H9 (cell line): ENCODE data around the gene CHST15. TPM values are rescaled to one million over a fixed set of nuclear protein-coding genes. Genes with fewer than 3 reads are reported as not detected.

ENCODE experiments used
- DNase-seq: peaks from one replicate; pipeline ENCODE4 v3.0.0-alpha.2; 2017
- H2AFZ ChIP-seq: one replicate; pipeline ENCODE4 v1.6.1; 2013; ENCODE audit warnings: mild to moderate bottlenecking, low read length, control low read depth, moderate library complexity
- H2AK5ac ChIP-seq: 2 replicates; pipeline ENCODE4 v1.6.1; 2013; ENCODE audit warnings: low read length, control low read depth, mixed read lengths; ENCODE audit not compliant: insufficient read length
- H2BK120ac ChIP-seq: one replicate; pipeline ENCODE4 v1.6.1; 2013; ENCODE audit warnings: low read depth, mild to moderate bottlenecking, low read length, control low read depth, inconsistent platforms; ENCODE audit not compliant: poor library complexity, severe bottlenecking
- H2BK12ac ChIP-seq: 2 replicates; pipeline ENCODE4 v1.6.1; 2013; ENCODE audit warnings: low read length, control low read depth, mixed read lengths, low read depth; ENCODE audit not compliant: insufficient read length
- H2BK15ac ChIP-seq: 2 replicates; pipeline ENCODE4 v1.6.1; 2013; ENCODE audit warnings: low read depth, low read length, control low read depth
- H2BK20ac ChIP-seq: one replicate; pipeline ENCODE4 v1.6.1; 2013; ENCODE audit warnings: low read depth, mild to moderate bottlenecking, low read length, control low read depth, inconsistent platforms; ENCODE audit not compliant: poor library complexity, severe bottlenecking
- H2BK5ac ChIP-seq: 2 replicates; pipeline ENCODE4 v1.6.1; 2013; ENCODE audit warnings: low read length, control low read depth, mixed read lengths; ENCODE audit not compliant: insufficient read length
- H3K14ac ChIP-seq: 2 replicates; pipeline ENCODE4 v1.6.1; 2013; ENCODE audit warnings: low read length, control low read depth; ENCODE audit not compliant: insufficient read depth
- H3K18ac ChIP-seq: 2 replicates; pipeline ENCODE4 v1.6.1; 2013; ENCODE audit warnings: low read depth, mild to moderate bottlenecking, mixed read lengths, low read length, control low read depth; ENCODE audit not compliant: insufficient read length
- H3K23ac ChIP-seq: 2 replicates; pipeline ENCODE4 v1.6.1; 2013; ENCODE audit warnings: low read length, control low read depth, mixed read lengths, low read depth; ENCODE audit not compliant: insufficient read length
- H3K23me2 ChIP-seq: 2 replicates; pipeline ENCODE4 v1.6.1; 2013; ENCODE audit warnings: low read depth, mild to moderate bottlenecking, mixed read lengths, low read length, control low read depth; ENCODE audit not compliant: insufficient read length, poor library complexity, severe bottlenecking
- H3K27ac ChIP-seq: 2 replicates; pipeline ENCODE4 v1.5.1; 2013; ENCODE audit warnings: low read length, control low read depth, mixed read lengths, low read depth; ENCODE audit not compliant: insufficient read length
- H3K27me3 ChIP-seq: 2 replicates; pipeline ENCODE4 v1.6.1; 2013; ENCODE audit warnings: low read length, control low read depth, inconsistent platforms; ENCODE audit not compliant: insufficient read depth
- H3K4ac ChIP-seq: 2 replicates; pipeline ENCODE4 v1.6.1; 2013; ENCODE audit warnings: low read depth, mild to moderate bottlenecking, control low read depth, inconsistent platforms, low read length, moderate library complexity
- H3K4me1 ChIP-seq: 2 replicates; pipeline ENCODE4 v1.6.1; 2013; ENCODE audit warnings: low read length, control low read depth, inconsistent platforms; ENCODE audit not compliant: insufficient read depth
- H3K4me2 ChIP-seq: 2 replicates; pipeline ENCODE4 v1.6.1; 2013; ENCODE audit warnings: low read length, control low read depth, mixed read lengths; ENCODE audit not compliant: insufficient read length, insufficient read depth
- H3K56ac ChIP-seq: 2 replicates; pipeline ENCODE4 v1.6.1; 2013; ENCODE audit warnings: low read depth, mild to moderate bottlenecking, mixed read lengths, low read length, control low read depth; ENCODE audit not compliant: insufficient read length
- H3K79me1 ChIP-seq: 2 replicates; pipeline ENCODE4 v1.6.1; 2013; ENCODE audit warnings: low read depth, mild to moderate bottlenecking, moderate library complexity, low read length, control low read depth, inconsistent platforms; ENCODE audit not compliant: insufficient read depth, poor library complexity, severe bottlenecking
- H3K79me2 ChIP-seq: 2 replicates; pipeline ENCODE4 v1.6.1; 2013; ENCODE audit warnings: low read length, control low read depth, inconsistent platforms; ENCODE audit not compliant: insufficient read depth
- H3K9ac ChIP-seq: 2 replicates; pipeline ENCODE4 v1.6.1; 2013; ENCODE audit warnings: low read length, control low read depth, mixed read lengths; ENCODE audit not compliant: insufficient read length; ENCODE audit errors: extremely low read depth
- H3K9me3 ChIP-seq: one replicate; pipeline ENCODE4 v1.6.1; 2013; ENCODE audit warnings: low read depth, low read length, inconsistent platforms; ENCODE audit not compliant: control insufficient read depth
- H3T11ph ChIP-seq: one replicate; pipeline ENCODE4 v1.6.1; 2013; ENCODE audit warnings: mild to moderate bottlenecking, low read length, control low read depth, inconsistent platforms
- H4K20me1 ChIP-seq: one replicate; pipeline ENCODE4 v1.6.1; 2013; ENCODE audit not compliant: control insufficient read depth, insufficient read length, insufficient read depth
- H4K5ac ChIP-seq: 2 replicates; pipeline ENCODE4 v1.6.1; 2013; ENCODE audit warnings: low read depth, mild to moderate bottlenecking, mixed read lengths, low read length, control low read depth; ENCODE audit not compliant: insufficient read length
- H4K8ac ChIP-seq: replicated peaks from 2 replicates; pipeline ENCODE4 v1.6.1; 2013; ENCODE audit warnings: low read length, control low read depth, mixed read lengths, low read depth; ENCODE audit not compliant: insufficient read length
- H4K91ac ChIP-seq: 2 replicates; pipeline ENCODE4 v1.6.1; 2013; ENCODE audit warnings: low read depth, mild to moderate bottlenecking, moderate library complexity, mixed read lengths, low read length, control low read depth; ENCODE audit not compliant: insufficient read length
- H3K27ac Mint-ChIP-seq, 3 experiments: 2 replicates in 2 of 3; 3 replicates in 1 of 3; pipeline ENCODE4 v1.8.0; 2020 to 2021; ENCODE audit warnings: mixed read lengths in 3 of 3, mild to moderate bottlenecking in 1 of 3, moderate library complexity in 1 of 3
- H3K27me3 Mint-ChIP-seq: 2 replicates; pipeline ENCODE4 v1.8.0; 2021; ENCODE audit warnings: low read depth, mild to moderate bottlenecking, moderate library complexity, mixed read lengths
- H3K36me3 Mint-ChIP-seq, 3 experiments: 2 replicates in 2 of 3; 3 replicates in 1 of 3; pipeline ENCODE4 v1.8.0; 2020 to 2021; ENCODE audit warnings: low read depth in 3 of 3, mixed read lengths in 3 of 3; ENCODE audit not compliant: insufficient read depth in 1 of 3
- H3K4me1 Mint-ChIP-seq, 2 experiments: 2 replicates each; pipeline ENCODE4 v1.8.0; 2020; ENCODE audit warnings: mixed read lengths in 2 of 2
- H3K4me3 Mint-ChIP-seq, 2 experiments: 2 replicates in 1 of 2; 3 replicates in 1 of 2; pipeline ENCODE4 v1.8.0; 2020 to 2021; ENCODE audit warnings: mild to moderate bottlenecking in 2 of 2, mixed read lengths in 2 of 2, moderate library complexity in 1 of 2
- H3K9me3 Mint-ChIP-seq, 2 experiments: 2 replicates in 1 of 2; 3 replicates in 1 of 2; pipeline ENCODE4 v1.8.0; 2020; ENCODE audit warnings: mild to moderate bottlenecking in 2 of 2, mixed read lengths in 2 of 2, moderate library complexity in 1 of 2
- CTCF ChIP-seq: fragments of 200-600 bp; sonication (generic); conservative IDR thresholded peaks from 3 replicates; pipeline ENCODE4 v1.8.0; 2021; ENCODE audit warnings: antibody characterized with exemption, mild to moderate bottlenecking
- WGBS: extraction: QIAGEN DNeasy Blood & Tissue Kit; methylation state at CpG from one replicate; pipeline ENCODE4 v1.1.7; 2013; ENCODE audit warnings: missing lambda C conversion rate, low lambda C conversion rate, mixed read lengths; ENCODE audit not compliant: insufficient read length; ENCODE audit errors: extremely low coverage; 5-methylcytosine and 5-hydroxymethylcytosine counted together
- total RNA-seq: library from RNA; stranded (reverse); gene quantifications from 2 replicates; pipeline ENCODE4 v1.2.1, GENCODE V29; 2021

The CHST15 gene
- total RNA-seq, 1 experiment from 2014 or later, result 8.7 TPM

- no peak for TF ChIP-seq CTCF
- no peak overlapping the region for H3K9ac ChIP-seq
- H2BK120ac ChIP-seq, result no peak overlapping the region
- no peak overlapping the region for H3K14ac ChIP-seq
- H4K8ac ChIP-seq, result no peak overlapping the region
- no peak overlapping the region for H4K5ac ChIP-seq
- Mint-ChIP-seq H3K9me3 (peaks cover 0 to 4% of the 10 kb centered on the region in 2 experiments; a peak in 1 of 5 replicates), H3K36me3 (peaks cover 0 to 6% (median 0%) of the 10 kb centered on the region in 3 experiments; a peak in 2 of 7 replicates), H3K4me3 (no peak overlapping the region), H3K27me3 (peaks cover 7% of the 10 kb centered on the region), H3K27ac (no peak overlapping the region; a peak in 1 of 7 replicates), H3K4me1 (peaks cover 25 to 34% of the 10 kb centered on the region in 2 experiments)
- no peaks in the 10 kb centered on the region for H3K79me1 ChIP-seq
- WGBS, result no CpG with 5 or more reads among the region's 9 CpGs
- H3K56ac ChIP-seq, result no peak overlapping the region
- H2BK5ac ChIP-seq, result no peak overlapping the region
- no peak overlapping the region for H3K23ac ChIP-seq
- no peak overlapping the region for H4K91ac ChIP-seq
- no peak overlapping the region for H3K4ac ChIP-seq
- DNase-seq, result no peak
- no peak overlapping the region for H2BK12ac ChIP-seq
- no peak overlapping the region for H3K27ac ChIP-seq
- H3K4me1 ChIP-seq, result no peaks in the 10 kb centered on the region
- no peaks in the 10 kb centered on the region for H3K9me3 ChIP-seq
- no peak overlapping the region for H3T11ph ChIP-seq
- no peak overlapping the region for H3K4me2 ChIP-seq
- H3K79me2 ChIP-seq, result no peaks in the 10 kb centered on the region
- H3K18ac ChIP-seq, result no peak overlapping the region
- no peak overlapping the region for H2BK15ac ChIP-seq
- H3K27me3 ChIP-seq, result no peaks in the 10 kb centered on the region
- no peaks in the 10 kb centered on the region for H3K23me2 ChIP-seq
- H4K20me1 ChIP-seq, result no peaks in the 10 kb centered on the region
- no peak overlapping the region for H2BK20ac ChIP-seq
- no peak overlapping the region for H2AFZ ChIP-seq
- H2AK5ac ChIP-seq, result no peak overlapping the region
Measured at GRCh38 chr10:124104011-124104627, 10.7 kb upstream of the CHST15 start.
